ENCODE measurements around the gene DEFB119. TPM values are rescaled to one million over a fixed set of nuclear protein-coding genes. Genes with fewer than 3 reads are reported as not detected.

DEFB119 gene
- total and polyA plus RNA-seq, 2 experiments from 2014 or later = not detected

GRCh38 chr20:31418307-31418706 lies 27.9 kb upstream of the DEFB119 start:
- H2AFZ ChIP-seq = no peak overlapping the region
- TF ChIP-seq, protein P1, sequence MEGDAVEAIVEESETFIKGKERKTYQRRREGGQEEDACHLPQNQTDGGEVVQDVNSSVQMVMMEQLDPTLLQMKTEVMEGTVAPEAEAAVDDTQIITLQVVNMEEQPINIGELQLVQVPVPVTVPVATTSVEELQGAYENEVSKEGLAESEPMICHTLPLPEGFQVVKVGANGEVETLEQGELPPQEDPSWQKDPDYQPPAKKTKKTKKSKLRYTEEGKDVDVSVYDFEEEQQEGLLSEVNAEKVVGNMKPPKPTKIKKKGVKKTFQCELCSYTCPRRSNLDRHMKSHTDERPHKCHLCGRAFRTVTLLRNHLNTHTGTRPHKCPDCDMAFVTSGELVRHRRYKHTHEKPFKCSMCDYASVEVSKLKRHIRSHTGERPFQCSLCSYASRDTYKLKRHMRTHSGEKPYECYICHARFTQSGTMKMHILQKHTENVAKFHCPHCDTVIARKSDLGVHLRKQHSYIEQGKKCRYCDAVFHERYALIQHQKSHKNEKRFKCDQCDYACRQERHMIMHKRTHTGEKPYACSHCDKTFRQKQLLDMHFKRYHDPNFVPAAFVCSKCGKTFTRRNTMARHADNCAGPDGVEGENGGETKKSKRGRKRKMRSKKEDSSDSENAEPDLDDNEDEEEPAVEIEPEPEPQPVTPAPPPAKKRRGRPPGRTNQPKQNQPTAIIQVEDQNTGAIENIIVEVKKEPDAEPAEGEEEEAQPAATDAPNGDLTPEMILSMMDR (IDR thresholded peaks at IDR 0.05; ENCODE audit: poor library complexity) = no peak
- TF ChIP-seq EZH2 (IDR thresholded peaks at IDR 0.05; ENCODE audit: borderline replicate concordance) (no peak), EZH2phosphoT487 (IDR thresholded peaks at IDR 0.05; ENCODE audit: low read depth, severe bottlenecking, unreplicated experiment) (no peak)
- 77% methylated on average over 7 of the region's 7 CpGs for WGBS (ENCODE audit: low lambda C conversion rate, missing lambda C conversion rate)
- no peaks in the 10 kb centered on the region for H3K9me3 ChIP-seq (ENCODE audit: low read depth)
- H3K4me1 ChIP-seq (ENCODE audit: insufficient read depth) = no peaks in the 10 kb centered on the region
- H3K36me3 ChIP-seq (replicated peaks; ENCODE audit: insufficient read depth, low read depth) = no peaks in the 10 kb centered on the region
- H3K27me3 ChIP-seq = no peaks in the 10 kb centered on the region
- H3K27ac ChIP-seq = no peak overlapping the region
- DNase-seq (ENCODE audit: low spot score) = no peak
- H3K79me2 ChIP-seq = no peaks in the 10 kb centered on the region
- no peak overlapping the region for H3K4me3 ChIP-seq
- H4K20me1 ChIP-seq (ENCODE audit: insufficient read depth, poor library complexity, severe bottlenecking) = no peaks in the 10 kb centered on the region
- H3K9me2 ChIP-seq (replicated peaks; ENCODE audit: insufficient read depth) = no peaks in the 10 kb centered on the region
- H3K4me2 ChIP-seq = no peak overlapping the region

GRCh38 chr20:31415653-31416052 lies 25.3 kb upstream of the DEFB119 start:
- H3K4me2 ChIP-seq = no peak overlapping the region
- WGBS (ENCODE audit: low lambda C conversion rate, missing lambda C conversion rate) = 90% methylated on average over 2 of the region's 2 CpGs

GRCh38 chr20:31414381-31414780 lies 24.0 kb upstream of the DEFB119 start:
- no peak overlapping the region for H2AFZ ChIP-seq
- no peak overlapping the region for H3K4me3 ChIP-seq
- no peaks in the 10 kb centered on the region for H4K20me1 ChIP-seq (ENCODE audit: insufficient read depth, poor library complexity, severe bottlenecking)
- no peaks in the 10 kb centered on the region for H3K9me3 ChIP-seq (ENCODE audit: low read depth)
- WGBS (ENCODE audit: low lambda C conversion rate, missing lambda C conversion rate) = 70% methylated on average over 6 of the region's 6 CpGs
- no peak overlapping the region for H3K4me2 ChIP-seq
- no peaks in the 10 kb centered on the region for H3K4me1 ChIP-seq (ENCODE audit: insufficient read depth)
- H3K36me3 ChIP-seq (replicated peaks; ENCODE audit: insufficient read depth, low read depth) = no peaks in the 10 kb centered on the region
- no peaks in the 10 kb centered on the region for H3K9me2 ChIP-seq (replicated peaks; ENCODE audit: insufficient read depth)
- no peak for DNase-seq (ENCODE audit: low spot score)
- no peaks in the 10 kb centered on the region for H3K27me3 ChIP-seq
- H3K27ac ChIP-seq = no peak overlapping the region
- no peaks in the 10 kb centered on the region for H3K79me2 ChIP-seq
- TF ChIP-seq, protein P1 (IDR thresholded peaks at IDR 0.05; ENCODE audit: poor library complexity) = no peak
- TF ChIP-seq EZH2phosphoT487 (IDR thresholded peaks at IDR 0.05; ENCODE audit: low read depth, severe bottlenecking, unreplicated experiment) = no peak
- no peak for TF ChIP-seq EZH2 (IDR thresholded peaks at IDR 0.05; ENCODE audit: borderline replicate concordance)

More at GRCh38 chr20:31415653-31416052, 25.3 kb upstream of the DEFB119 start:
- Histone ChIP-seq H3K27ac (no peak overlapping the region), H3K36me3 (replicated peaks; ENCODE audit: insufficient read depth, low read depth) (no peaks in the 10 kb centered on the region), H4K20me1 (ENCODE audit: insufficient read depth, poor library complexity, severe bottlenecking) (no peaks in the 10 kb centered on the region), H3K4me1 (ENCODE audit: insufficient read depth) (no peaks in the 10 kb centered on the region), H3K9me3 (ENCODE audit: low read depth) (no peaks in the 10 kb centered on the region), H3K79me2 (no peaks in the 10 kb centered on the region), H3K4me3 (no peak overlapping the region), H3K27me3 (no peaks in the 10 kb centered on the region), H2AFZ (no peak overlapping the region), H3K9me2 (replicated peaks; ENCODE audit: insufficient read depth) (no peaks in the 10 kb centered on the region)
- DNase-seq (ENCODE audit: low spot score) = no peak
- TF ChIP-seq EZH2phosphoT487 (IDR thresholded peaks at IDR 0.05; ENCODE audit: low read depth, severe bottlenecking, unreplicated experiment) = no peak

GRCh38 chr20:31410011-31410410 lies 19.6 kb upstream of the DEFB119 start:
- no peak overlapping the region for H2AFZ ChIP-seq
- H3K4me1 ChIP-seq (ENCODE audit: insufficient read depth) = no peaks in the 10 kb centered on the region
- no peaks in the 10 kb centered on the region for H3K9me2 ChIP-seq (replicated peaks; ENCODE audit: insufficient read depth)
- no peaks in the 10 kb centered on the region for H3K79me2 ChIP-seq
- no peak overlapping the region for H3K27ac ChIP-seq
- TF ChIP-seq, protein P1 (IDR thresholded peaks at IDR 0.05; ENCODE audit: poor library complexity) = no peak
- TF ChIP-seq EZH2 (IDR thresholded peaks at IDR 0.05; ENCODE audit: borderline replicate concordance) (no peak), EZH2phosphoT487 (IDR thresholded peaks at IDR 0.05; ENCODE audit: low read depth, severe bottlenecking, unreplicated experiment) (no peak)
- H3K27me3 ChIP-seq = no peaks in the 10 kb centered on the region
- H3K4me2 ChIP-seq = no peak overlapping the region
- H3K4me3 ChIP-seq = no peak overlapping the region
- no peak for DNase-seq (ENCODE audit: low spot score)
- no peaks in the 10 kb centered on the region for H3K36me3 ChIP-seq (replicated peaks; ENCODE audit: insufficient read depth, low read depth)
- WGBS (ENCODE audit: low lambda C conversion rate, missing lambda C conversion rate) = 56% methylated on average over 1 of the region's 1 CpG
- H3K9me3 ChIP-seq (ENCODE audit: low read depth) = no peaks in the 10 kb centered on the region
- no peaks in the 10 kb centered on the region for H4K20me1 ChIP-seq (ENCODE audit: insufficient read depth, poor library complexity, severe bottlenecking)
